ENCODE results near the gene FNDC3A.

The FNDC3A gene

DNA sequence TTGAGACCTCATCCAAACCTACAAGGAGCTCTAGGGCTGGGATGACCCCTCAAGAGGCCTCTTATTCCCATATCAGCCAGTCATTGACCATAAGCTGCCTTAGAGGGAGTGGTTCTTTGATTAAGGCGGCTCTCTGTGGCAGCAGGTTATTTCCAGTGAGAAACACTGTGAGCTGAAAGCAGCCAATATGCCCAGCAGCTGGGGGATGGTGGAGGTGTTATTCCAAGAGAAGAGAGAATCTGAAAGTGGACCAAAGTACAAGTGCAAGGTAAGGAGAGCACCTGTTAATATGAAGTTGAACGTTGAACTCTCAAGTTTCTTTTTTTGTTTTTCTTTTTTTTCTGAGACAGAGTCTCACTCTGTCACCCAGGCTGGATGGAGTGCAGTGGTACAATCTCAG lies 20.2 kb upstream of the FNDC3A start:
- TF ChIP-seq CTCF (conservative IDR thresholded peaks at IDR 0.05; ENCODE audit: low read depth, low read length) = no peak
- no peak overlapping the region for H3K4me3 ChIP-seq (ENCODE audit: low read length)
- no peak for DNase-seq (ENCODE audit: low read depth)

DNA sequence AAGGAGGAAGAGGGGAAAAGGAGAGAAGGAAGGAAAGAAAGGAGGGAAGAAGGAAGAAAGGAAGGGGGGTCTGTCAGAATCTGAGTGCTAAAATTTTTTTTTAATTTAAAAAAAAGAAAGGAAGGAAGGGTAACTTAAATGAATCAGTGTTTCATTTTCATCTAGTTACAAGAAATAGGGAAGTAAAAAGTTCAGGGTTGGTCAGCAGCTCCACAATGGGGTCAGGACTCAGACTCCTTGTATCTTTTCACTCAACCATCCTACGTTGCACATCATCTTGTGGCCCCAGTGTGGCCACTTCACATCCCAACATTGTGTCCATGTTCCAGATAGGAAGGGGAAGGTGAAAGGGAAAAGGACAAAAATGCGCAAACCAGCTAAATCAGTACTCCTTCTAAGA lies 14.3 kb upstream of the FNDC3A start:
- no peak for DNase-seq (ENCODE audit: low read depth)
- no peak overlapping the region for H3K4me3 ChIP-seq (ENCODE audit: low read length)
- TF ChIP-seq CTCF (conservative IDR thresholded peaks at IDR 0.05; ENCODE audit: low read depth, low read length) = no peak

- no peak overlapping the region for H3K4me3 ChIP-seq (ENCODE audit: low read length)
- DNase-seq (ENCODE audit: low read depth) = no peak
- TF ChIP-seq CTCF (conservative IDR thresholded peaks at IDR 0.05; ENCODE audit: low read depth, low read length) = no peak
Observed at GRCh38 chr13:48962281-48962680, 13.4 kb upstream of the FNDC3A start.

- no peak for DNase-seq (ENCODE audit: low read depth)
- no peak for TF ChIP-seq CTCF (conservative IDR thresholded peaks at IDR 0.05; ENCODE audit: low read depth, low read length)
- no peak overlapping the region for H3K4me3 ChIP-seq (ENCODE audit: low read length)
Observed at GRCh38 chr13:48965736-48966135, 10.0 kb upstream of the FNDC3A start.

GRCh38 chr13:48969685-48970084 lies 6.0 kb upstream of the FNDC3A start:
- no peak overlapping the region for H3K4me3 ChIP-seq (ENCODE audit: low read length)
- no peak for DNase-seq (ENCODE audit: low read depth)
- TF ChIP-seq CTCF (conservative IDR thresholded peaks at IDR 0.05; ENCODE audit: low read depth, low read length) = no peak

GRCh38 chr13:48973845-48974431 lies 1.8 kb upstream of the FNDC3A start:
- DNase-seq (ENCODE audit: low read depth) = no peak
- no peak overlapping the region for H3K4me3 ChIP-seq (ENCODE audit: low read length)
- no peak for TF ChIP-seq CTCF (conservative IDR thresholded peaks at IDR 0.05; ENCODE audit: low read depth, low read length)

DNA sequence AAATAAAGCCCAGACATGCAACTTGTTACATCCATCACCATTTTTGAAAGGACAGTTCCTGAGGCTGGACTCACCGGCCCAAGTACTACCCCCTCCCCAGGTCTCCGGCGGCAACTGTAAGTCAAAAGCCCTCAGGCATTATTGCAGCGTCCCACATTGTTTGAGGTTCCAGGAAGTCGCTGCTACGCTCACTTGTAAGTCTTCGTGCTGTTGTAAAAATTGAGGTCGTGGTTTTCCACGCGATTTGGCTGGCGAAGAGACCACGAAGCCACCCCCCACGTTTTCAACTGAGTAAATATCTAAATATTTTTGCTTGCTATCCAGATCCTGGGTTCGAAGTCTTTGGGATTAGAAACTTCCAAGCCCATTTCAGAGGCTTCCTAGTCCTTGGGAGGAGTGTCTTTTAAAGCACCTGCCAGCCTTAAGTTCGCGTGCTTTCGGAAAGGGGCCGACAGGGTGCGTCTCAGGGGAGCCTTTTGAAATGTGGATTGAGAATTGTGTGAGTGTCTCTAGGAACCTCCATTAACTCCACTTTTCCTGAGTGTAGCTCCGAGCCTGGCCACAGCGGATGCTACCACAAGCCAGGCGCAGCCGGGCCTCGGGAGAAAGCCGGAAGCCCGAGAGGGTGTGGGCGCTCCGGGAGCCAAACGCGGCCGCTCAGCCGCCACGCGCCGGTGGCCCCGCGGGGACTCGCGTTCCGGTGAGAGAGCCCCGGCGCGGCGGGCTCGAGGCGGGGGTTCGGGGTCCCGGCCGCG lies 434 bp upstream of the FNDC3A start:
- H3K4me3 ChIP-seq (ENCODE audit: low read length) = peak overlapping the region; percentile 89
- TF ChIP-seq CTCF (conservative IDR thresholded peaks at IDR 0.05; ENCODE audit: low read depth, low read length) = peak; percentile 22
- peak; percentile 32 for DNase-seq (ENCODE audit: low read depth)

Data from retinal pigment epithelial cell (primary cell).